Trophoblast cell (in vitro differentiated cells and primary cell): Measurements from ENCODE around the gene SATB2.

Experiments
- DNase-seq, 2 donors: peaks; one replicate each; pipeline ENCODE4 v3.0.0-alpha.2; 2016
- H2AFZ ChIP-seq: 2 replicates; pipeline ENCODE4 v1.6.1; 2013; ENCODE audit warnings: low read length, moderate library complexity, mild to moderate bottlenecking; ENCODE audit not compliant: insufficient read depth, poor library complexity
- H2AK5ac ChIP-seq: 2 replicates; pipeline ENCODE4 v1.6.1; 2013; ENCODE audit warnings: mild to moderate bottlenecking, low read length
- H2BK120ac ChIP-seq: 2 replicates; pipeline ENCODE4 v1.6.1; 2013; ENCODE audit warnings: low read length, mild to moderate bottlenecking, moderate library complexity; ENCODE audit not compliant: insufficient read depth, poor library complexity
- H2BK12ac ChIP-seq: 2 replicates; pipeline ENCODE4 v1.6.1; 2013; ENCODE audit warnings: mild to moderate bottlenecking, low read length, moderate library complexity
- H2BK5ac ChIP-seq: 2 replicates; pipeline ENCODE4 v1.6.1; 2013; ENCODE audit warnings: low read length, low read depth, moderate library complexity, mild to moderate bottlenecking; ENCODE audit not compliant: poor library complexity
- H3K14ac ChIP-seq: 2 replicates; pipeline ENCODE4 v1.6.1; 2013; ENCODE audit warnings: mild to moderate bottlenecking, low read length
- H3K18ac ChIP-seq: 2 replicates; pipeline ENCODE4 v1.6.1; 2013; ENCODE audit warnings: mild to moderate bottlenecking, low read length
- H3K23ac ChIP-seq: 2 replicates; pipeline ENCODE4 v1.6.1; 2013; ENCODE audit warnings: low read length
- H3K27ac ChIP-seq: 2 replicates; pipeline ENCODE4 v1.5.1; 2013; ENCODE audit warnings: low read depth, mild to moderate bottlenecking, inconsistent platforms, low read length, moderate library complexity
- H3K27me3 ChIP-seq: 2 replicates; pipeline ENCODE4 v1.6.1; 2013; ENCODE audit warnings: inconsistent platforms, mild to moderate bottlenecking, low read length, moderate library complexity; ENCODE audit not compliant: insufficient read depth
- H3K36me3 ChIP-seq, 2 experiments: 1 replicate in 1 of 2; 2 replicates in 1 of 2; pipeline ENCODE4 v1.6.1; 2013; ENCODE audit warnings: low read length in 2 of 2, mild to moderate bottlenecking in 2 of 2, moderate library complexity in 1 of 2; ENCODE audit not compliant: insufficient read depth in 2 of 2, control insufficient read depth in 1 of 2
- H3K4ac ChIP-seq: 2 replicates; pipeline ENCODE4 v1.6.1; 2013; ENCODE audit warnings: low read depth, mild to moderate bottlenecking, low read length, moderate library complexity
- H3K4me1 ChIP-seq, 2 experiments: 1 replicate in 1 of 2; 2 replicates in 1 of 2; pipeline ENCODE4 v1.6.1; 2013; ENCODE audit warnings: low read length in 2 of 2, mild to moderate bottlenecking in 2 of 2, moderate library complexity in 1 of 2; ENCODE audit not compliant: insufficient read depth in 2 of 2, control insufficient read depth in 1 of 2
- H3K4me2 ChIP-seq: 2 replicates; pipeline ENCODE4 v1.6.1; 2013; ENCODE audit warnings: inconsistent platforms, mild to moderate bottlenecking, low read length, moderate library complexity
- H3K4me3 ChIP-seq: 2 replicates; pipeline ENCODE4 v1.5.1; 2013; ENCODE audit warnings: mild to moderate bottlenecking, low read depth, low read length, inconsistent platforms
- H3K79me1 ChIP-seq: one replicate; pipeline ENCODE4 v1.6.1; 2013; ENCODE audit warnings: low read length
- H3K79me2 ChIP-seq: 2 replicates; pipeline ENCODE4 v1.6.1; 2013; ENCODE audit warnings: low read length, mild to moderate bottlenecking; ENCODE audit not compliant: control insufficient read depth, insufficient read depth, poor library complexity
- H3K9ac ChIP-seq: 2 replicates; pipeline ENCODE4 v1.6.1; 2013; ENCODE audit warnings: mild to moderate bottlenecking, low read length
- H3K9me3 ChIP-seq: 2 replicates; pipeline ENCODE4 v1.6.1; 2013; ENCODE audit warnings: low read depth, mild to moderate bottlenecking, control low read depth, inconsistent platforms, low read length; ENCODE audit not compliant: insufficient read depth
- H4K12ac ChIP-seq: 2 replicates; pipeline ENCODE4 v1.6.1; 2013; ENCODE audit warnings: low read depth, mild to moderate bottlenecking, low read length, moderate library complexity
- H4K8ac ChIP-seq: 2 replicates; pipeline ENCODE4 v1.6.1; 2013; ENCODE audit warnings: low read depth, mild to moderate bottlenecking, low read length, moderate library complexity
- H4K91ac ChIP-seq: one replicate; pipeline ENCODE4 v1.6.1; 2013; ENCODE audit warnings: low read depth, mild to moderate bottlenecking, low read length, moderate library complexity
- WGBS: extraction: QIAGEN DNeasy Blood & Tissue Kit; methylation state at CpG from one replicate; pipeline ENCODE4 v1.1.7; 2013; ENCODE audit warnings: missing lambda C conversion rate; ENCODE audit not compliant: insufficient read length, insufficient coverage; ENCODE audit errors: extremely low coverage; 5-methylcytosine and 5-hydroxymethylcytosine counted together

The SATB2 gene

GRCh38 chr2:199442173-199442572 lies 15.6 kb downstream of the SATB2 start:
- no peak overlapping the region for H2AFZ ChIP-seq
- no peaks in the 10 kb centered on the region for H3K4me1 ChIP-seq
- H3K79me2 ChIP-seq: no peaks in the 10 kb centered on the region
- no peak overlapping the region for H3K18ac ChIP-seq
- H3K14ac ChIP-seq: no peak overlapping the region
- WGBS: no CpG with 5 or more reads among the region's 7 CpGs
- no peaks in the 10 kb centered on the region for H3K36me3 ChIP-seq
- H3K79me1 ChIP-seq: no peaks in the 10 kb centered on the region
- no peaks in the 10 kb centered on the region for H3K27me3 ChIP-seq
- H3K4ac ChIP-seq: no peak overlapping the region
- H2BK120ac ChIP-seq: no peak overlapping the region
- no peak overlapping the region for H2AK5ac ChIP-seq
- H4K91ac ChIP-seq: no peak overlapping the region
- H3K9ac ChIP-seq: no peak overlapping the region
- H3K9me3 ChIP-seq: no peaks in the 10 kb centered on the region
- no peak overlapping the region for H4K12ac ChIP-seq
- no peak overlapping the region for H2BK12ac ChIP-seq
- H4K8ac ChIP-seq: no peak overlapping the region
- no peak overlapping the region for H2BK5ac ChIP-seq
- H3K4me3 ChIP-seq: no peak overlapping the region
- no peak overlapping the region for H3K4me2 ChIP-seq
- H3K23ac ChIP-seq: no peak overlapping the region
- DNase-seq: no peak
- H3K27ac ChIP-seq: no peak overlapping the region

GRCh38 chr2:199441759-199442158 lies 16.0 kb downstream of the SATB2 start:
- no peak overlapping the region for H3K18ac ChIP-seq
- H3K4me3 ChIP-seq: no peak overlapping the region
- no peak overlapping the region for H3K27ac ChIP-seq
- H3K27me3 ChIP-seq: no peaks in the 10 kb centered on the region
- no CpG with 5 or more reads among the region's 4 CpGs for WGBS
- no peak for DNase-seq
- no peak overlapping the region for H2AFZ ChIP-seq
- H3K9ac ChIP-seq: no peak overlapping the region
- no peak overlapping the region for H4K91ac ChIP-seq
- H4K8ac ChIP-seq: no peak overlapping the region
- H3K4me2 ChIP-seq: no peak overlapping the region
- no peak overlapping the region for H2AK5ac ChIP-seq
- no peak overlapping the region for H3K4ac ChIP-seq
- no peaks in the 10 kb centered on the region for H3K36me3 ChIP-seq
- H3K79me2 ChIP-seq: no peaks in the 10 kb centered on the region
- no peaks in the 10 kb centered on the region for H3K9me3 ChIP-seq
- no peak overlapping the region for H3K23ac ChIP-seq
- H3K14ac ChIP-seq: no peak overlapping the region
- no peak overlapping the region for H2BK12ac ChIP-seq
- no peak overlapping the region for H4K12ac ChIP-seq
- no peak overlapping the region for H2BK120ac ChIP-seq
- H2BK5ac ChIP-seq: no peak overlapping the region
- H3K4me1 ChIP-seq: no peaks in the 10 kb centered on the region
- no peaks in the 10 kb centered on the region for H3K79me1 ChIP-seq

DNA sequence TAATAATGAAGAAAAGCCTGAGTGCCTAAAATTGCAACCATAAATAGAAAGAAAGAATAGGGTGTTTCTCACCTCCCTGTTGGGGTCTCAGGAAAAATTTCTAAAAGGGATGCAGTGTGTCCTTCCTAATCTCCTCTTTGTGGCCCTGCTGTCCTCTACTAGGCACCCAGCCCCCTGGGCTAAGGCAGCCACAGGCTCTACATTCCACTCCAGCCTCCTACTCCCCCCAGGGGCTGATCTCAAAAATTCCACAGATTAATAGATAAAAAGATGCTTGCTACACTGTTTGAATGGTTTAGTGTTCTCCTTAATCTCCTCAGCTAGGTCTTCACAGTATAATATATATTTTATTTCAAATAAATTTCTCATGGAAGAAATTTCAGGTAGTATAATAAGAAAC lies 17.6 kb downstream of the SATB2 start:
- H3K4me2 ChIP-seq: no peak overlapping the region
- no peak overlapping the region for H3K23ac ChIP-seq
- no peaks in the 10 kb centered on the region for H3K4me1 ChIP-seq
- H3K9me3 ChIP-seq: no peaks in the 10 kb centered on the region
- no peak overlapping the region for H3K27ac ChIP-seq
- H3K79me2 ChIP-seq: no peaks in the 10 kb centered on the region
- H2BK5ac ChIP-seq: no peak overlapping the region
- no peaks in the 10 kb centered on the region for H3K36me3 ChIP-seq
- H3K9ac ChIP-seq: no peak overlapping the region
- no peak overlapping the region for H2AFZ ChIP-seq
- no peak overlapping the region for H4K12ac ChIP-seq
- no peak overlapping the region for H2AK5ac ChIP-seq
- no peak overlapping the region for H3K4me3 ChIP-seq
- no peak overlapping the region for H4K8ac ChIP-seq
- peak in 1 of 2 donors; percentile 34 for DNase-seq
- no peak overlapping the region for H2BK120ac ChIP-seq
- no peak overlapping the region for H3K14ac ChIP-seq
- no peak overlapping the region for H3K18ac ChIP-seq
- H3K79me1 ChIP-seq: no peaks in the 10 kb centered on the region
- no peak overlapping the region for H4K91ac ChIP-seq
- H3K4ac ChIP-seq: no peak overlapping the region
- no peak overlapping the region for H2BK12ac ChIP-seq
- H3K27me3 ChIP-seq: no peaks in the 10 kb centered on the region

DNA sequence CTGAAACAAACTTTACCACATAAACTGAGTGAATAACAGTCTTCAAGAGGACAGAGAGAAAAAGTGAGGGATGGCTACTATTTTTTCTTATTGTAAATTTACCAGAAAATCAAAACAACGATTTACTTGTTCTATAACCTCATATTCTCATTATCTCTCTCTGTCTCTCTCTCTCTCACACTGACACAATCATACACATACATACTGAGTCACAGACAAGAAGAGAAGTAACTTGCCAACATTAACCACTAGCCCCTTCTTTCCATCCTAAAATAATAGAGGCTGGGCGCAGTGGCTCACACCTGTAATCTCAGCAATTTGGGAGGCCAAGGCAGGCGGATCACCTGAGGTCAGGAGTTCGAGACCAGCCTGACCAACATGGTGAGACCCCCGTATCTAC lies 18.2 kb downstream of the SATB2 start:
- no peak overlapping the region for H2BK5ac ChIP-seq
- H3K14ac ChIP-seq: no peak overlapping the region
- H4K8ac ChIP-seq: no peak overlapping the region
- DNase-seq: no peak
- no peak overlapping the region for H3K23ac ChIP-seq
- H3K9ac ChIP-seq: no peak overlapping the region
- H4K91ac ChIP-seq: no peak overlapping the region
- no peaks in the 10 kb centered on the region for H3K79me2 ChIP-seq
- H2AFZ ChIP-seq: no peak overlapping the region
- H3K4me2 ChIP-seq: no peak overlapping the region
- no peaks in the 10 kb centered on the region for H3K36me3 ChIP-seq
- no peak overlapping the region for H2BK120ac ChIP-seq
- H2BK12ac ChIP-seq: no peak overlapping the region
- no CpG with 5 or more reads among the region's 5 CpGs for WGBS
- H3K27me3 ChIP-seq: no peaks in the 10 kb centered on the region
- H3K4me3 ChIP-seq: no peak overlapping the region
- no peak overlapping the region for H4K12ac ChIP-seq
- H2AK5ac ChIP-seq: no peak overlapping the region
- no peak overlapping the region for H3K18ac ChIP-seq
- no peak overlapping the region for H3K27ac ChIP-seq
- H3K4me1 ChIP-seq: no peaks in the 10 kb centered on the region
- H3K9me3 ChIP-seq: no peaks in the 10 kb centered on the region
- no peaks in the 10 kb centered on the region for H3K79me1 ChIP-seq
- no peak overlapping the region for H3K4ac ChIP-seq

DNA sequence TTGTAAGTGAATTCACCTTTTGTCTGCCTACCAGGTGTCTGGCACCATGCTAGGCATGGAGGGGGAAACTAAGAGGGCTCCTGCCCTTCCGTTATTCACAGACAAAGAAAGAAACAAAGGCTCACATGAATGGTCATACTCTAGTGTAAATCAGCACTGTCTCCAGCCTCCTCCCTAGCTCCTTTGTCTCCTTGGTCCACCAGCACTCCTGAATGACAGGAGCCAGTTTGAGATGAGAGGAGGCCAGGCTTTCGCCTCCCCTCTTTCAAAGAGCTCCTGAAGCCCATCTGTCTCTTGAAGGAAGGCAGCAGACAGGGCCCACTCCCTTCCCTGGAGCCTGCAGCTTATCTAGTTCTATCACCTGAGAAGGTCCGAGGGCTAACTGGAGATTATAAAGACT lies 18.7 kb downstream of the SATB2 start:
- no peak overlapping the region for H2AFZ ChIP-seq
- no peaks in the 10 kb centered on the region for H3K79me1 ChIP-seq
- H3K4me1 ChIP-seq: no peaks in the 10 kb centered on the region
- no peak overlapping the region for H2BK5ac ChIP-seq
- H2BK12ac ChIP-seq: no peak overlapping the region
- H3K79me2 ChIP-seq: no peaks in the 10 kb centered on the region
- no peak overlapping the region for H3K14ac ChIP-seq
- H3K27me3 ChIP-seq: no peaks in the 10 kb centered on the region
- H4K91ac ChIP-seq: no peak overlapping the region
- no peak overlapping the region for H3K9ac ChIP-seq
- no peak overlapping the region for H3K4me3 ChIP-seq
- H3K4ac ChIP-seq: no peak overlapping the region
- H2BK120ac ChIP-seq: no peak overlapping the region
- no peak overlapping the region for H3K23ac ChIP-seq
- H4K12ac ChIP-seq: no peak overlapping the region
- no peak overlapping the region for H2AK5ac ChIP-seq
- no peaks in the 10 kb centered on the region for H3K36me3 ChIP-seq
- no peak for DNase-seq
- H3K27ac ChIP-seq: no peak overlapping the region
- no peak overlapping the region for H3K4me2 ChIP-seq
- no peak overlapping the region for H3K18ac ChIP-seq
- no peaks in the 10 kb centered on the region for H3K9me3 ChIP-seq
- H4K8ac ChIP-seq: no peak overlapping the region
- no CpG with 5 or more reads among the region's 3 CpGs for WGBS
